Measurements from ENCODE around the gene BIN2.
A peak's percentile ranks its signal among the peaks of the same experiment; 100 is the strongest.

Gene BIN2

DNA sequence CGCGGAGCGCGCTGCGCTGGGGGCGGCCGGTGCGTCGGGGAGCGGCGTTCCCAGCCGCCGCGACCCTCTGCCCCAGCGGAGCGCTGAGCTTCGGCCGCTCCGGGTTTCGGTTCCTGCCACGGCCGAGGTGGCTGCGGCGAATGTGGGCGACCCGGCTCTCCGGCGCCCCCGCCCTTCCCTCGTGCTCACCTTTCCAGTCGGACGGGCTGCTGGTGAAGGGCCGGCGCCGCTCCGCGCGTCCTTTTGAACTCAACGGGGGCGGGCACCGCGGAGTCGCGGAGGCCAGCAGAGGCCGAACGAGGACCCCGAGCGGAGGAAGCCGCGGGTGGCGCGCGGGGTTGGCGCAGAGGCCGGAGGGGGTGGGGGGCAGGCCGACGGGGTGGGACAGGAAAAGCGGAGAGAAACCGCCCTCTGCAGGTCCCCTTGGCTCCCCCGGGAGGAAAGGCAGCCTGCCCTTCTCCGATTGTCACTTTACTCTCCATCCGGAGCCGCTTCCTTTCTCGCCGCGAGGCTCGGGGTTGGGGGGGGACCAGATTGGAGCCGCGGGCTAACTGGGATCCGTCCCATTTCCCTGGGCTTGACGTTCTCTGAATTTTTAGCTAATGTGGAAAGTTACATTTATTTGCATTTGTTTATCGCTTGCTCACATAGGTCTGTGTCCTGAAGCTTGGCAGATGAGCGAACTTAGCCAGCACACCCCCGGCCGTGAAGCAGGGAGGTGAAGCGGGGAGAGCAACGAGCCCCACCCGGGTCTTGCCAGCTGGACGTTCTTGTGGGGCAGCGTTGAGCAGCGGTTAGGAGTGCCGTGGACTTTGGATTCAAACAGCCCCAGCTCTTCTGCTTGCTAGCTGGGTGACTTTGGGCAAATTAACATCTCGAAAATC lies 53.7 kb downstream of the BIN2 start, which contains the start of gene SMAGP:
TSS of gene SMAGP (minus strand) at position 349 of the 884 bp plus-strand sequence. CDS start 1,137 bp downstream, outside the sequence.
- POLR2A ChIA-PET: interaction anchor here (1.2 to 1.5 kb wide), 2 partner anchors 32 to 71 kb away, joined by 3 read pairs; partner anchors contain the start of gene DAZAP2
- CTCF ChIA-PET: interaction anchor here (1.1 kb wide), 1 partner anchor 71 kb away, joined by 11 read pairs; no protein-coding TSS in a partner anchor
- TF ChIP-seq CTBP1 (IDR thresholded peaks at IDR 0.05; ENCODE audit: borderline replicate concordance) (no peak), FOXM1 (IDR thresholded peaks at IDR 0.05; ENCODE audit: borderline replicate concordance) (no peak), L3MBTL2 (conservative IDR thresholded peaks at IDR 0.05) (peak; percentile 40; the same call in 1 of the 2 replicates), SUZ12 (IDR thresholded peaks at IDR 0.05) (no peak)
- DNase-seq (ENCODE audit: extremely low spot score): peak; percentile 56

DNA sequence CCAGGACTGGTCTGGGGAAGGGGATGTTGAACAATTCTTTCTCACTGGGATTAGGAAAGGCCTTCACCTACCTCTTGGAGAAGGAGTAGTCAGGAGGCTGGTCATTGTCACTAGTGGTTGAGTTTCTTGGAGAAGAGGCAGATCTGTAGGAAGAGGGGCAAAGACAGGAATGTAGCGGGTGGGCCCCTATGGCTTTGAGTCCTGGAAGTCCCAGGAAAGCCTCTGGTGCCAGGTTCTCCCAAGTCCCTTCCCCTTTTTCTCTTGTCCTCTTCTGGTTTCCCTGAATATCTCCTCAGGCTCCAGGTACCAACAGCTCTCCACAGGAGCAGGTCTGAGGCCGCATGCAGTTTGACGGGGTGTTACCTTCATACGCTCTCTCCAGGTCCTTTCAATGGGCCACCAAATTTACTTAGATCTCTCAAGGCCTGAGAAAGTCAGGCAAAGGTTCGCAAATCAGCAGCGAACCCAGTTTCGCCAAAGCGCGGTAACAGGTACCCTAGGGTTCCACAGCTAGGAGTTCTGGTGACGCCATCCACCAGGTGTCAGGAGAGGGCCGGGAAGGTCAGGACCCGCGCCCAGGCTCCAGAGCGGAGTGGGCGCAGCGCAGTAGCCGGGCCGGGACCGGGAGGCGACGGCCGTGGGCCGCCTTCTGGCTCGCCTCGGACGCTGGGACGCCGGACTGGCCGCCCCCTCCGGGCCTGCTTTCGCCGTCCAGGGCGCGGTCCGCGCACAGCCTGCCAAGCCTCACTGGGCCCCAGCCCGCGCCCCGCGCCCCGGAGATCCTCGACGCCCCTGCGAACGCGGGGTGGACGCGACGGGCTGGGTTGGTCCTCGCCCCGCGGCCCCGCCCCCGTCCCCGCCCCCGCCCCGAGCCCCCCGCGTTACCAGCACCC lies 54.6 kb downstream of the BIN2 start:
- ChIA-PET POLR2A (interaction anchor here (1.2 to 1.5 kb wide), 2 partner anchors 31 to 72 kb away, joined by 3 read pairs; partner anchors contain the start of gene DAZAP2), CTCF (interaction anchor here (1.1 kb wide), 1 partner anchor 71 kb away, joined by 11 read pairs; no protein-coding TSS in a partner anchor)
- TF ChIP-seq CTBP1 (IDR thresholded peaks at IDR 0.05; ENCODE audit: borderline replicate concordance): no peak
- no peak for TF ChIP-seq ZNF384 (IDR thresholded peaks at IDR 0.05)
- no peak for TF ChIP-seq ELF4 (IDR thresholded peaks at IDR 0.05)
- TF ChIP-seq FOXM1 (IDR thresholded peaks at IDR 0.05; ENCODE audit: borderline replicate concordance): no peak
- TF ChIP-seq LEF1 (IDR thresholded peaks at IDR 0.05; ENCODE audit: borderline replicate concordance): no peak
- no peak for TF ChIP-seq TARDBP (IDR thresholded peaks at IDR 0.05)
- no peak for TF ChIP-seq L3MBTL2 (conservative IDR thresholded peaks at IDR 0.05)
- no peak for TF ChIP-seq FOXA1 (IDR thresholded peaks at IDR 0.05)
- TF ChIP-seq ARNT (IDR thresholded peaks at IDR 0.05): no peak
- no peak for TF ChIP-seq SP1 (IDR thresholded peaks at IDR 0.05)
- no peak for TF ChIP-seq FOXK2 (IDR thresholded peaks at IDR 0.05)
- peak; percentile 39 for DNase-seq (ENCODE audit: extremely low spot score)

DNA sequence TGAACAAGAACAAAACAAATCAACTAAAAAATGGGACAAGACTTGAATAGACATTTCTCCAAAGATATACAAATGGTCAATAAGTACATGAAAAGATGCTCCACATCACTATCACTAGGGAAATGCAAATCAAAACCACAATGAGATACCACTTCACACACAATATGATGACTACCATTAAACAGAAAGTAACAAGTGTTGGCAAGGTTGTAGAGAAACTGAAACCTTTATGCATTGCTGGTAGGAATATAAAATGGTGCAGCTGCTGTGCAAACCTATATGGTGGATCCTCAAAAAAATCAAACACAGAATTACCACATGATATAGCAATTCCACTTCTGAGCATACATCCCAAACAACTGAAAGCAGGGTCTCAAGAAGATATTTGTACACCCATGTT lies 59.0 kb downstream of the BIN2 start:
- no peak for DNase-seq (ENCODE audit: extremely low spot score)
- POLR2A ChIA-PET: no interaction called here
- CTCF ChIA-PET: no interaction called here
- TF ChIP-seq ELF4 (IDR thresholded peaks at IDR 0.05) (no peak), ARNT (IDR thresholded peaks at IDR 0.05) (no peak), LEF1 (IDR thresholded peaks at IDR 0.05; ENCODE audit: borderline replicate concordance) (no peak), FOXK2 (IDR thresholded peaks at IDR 0.05) (no peak), CTBP1 (IDR thresholded peaks at IDR 0.05; ENCODE audit: borderline replicate concordance) (no peak), FOXM1 (IDR thresholded peaks at IDR 0.05; ENCODE audit: borderline replicate concordance) (no peak), TARDBP (IDR thresholded peaks at IDR 0.05) (no peak), L3MBTL2 (conservative IDR thresholded peaks at IDR 0.05) (no peak), BHLHE40 (IDR thresholded peaks at IDR 0.05; ENCODE audit: borderline replicate concordance) (no peak), ZNF384 (IDR thresholded peaks at IDR 0.05) (no peak), SP1 (IDR thresholded peaks at IDR 0.05) (no peak), NFRKB (IDR thresholded peaks at IDR 0.05) (no peak), SUZ12 (IDR thresholded peaks at IDR 0.05) (no peak), FOXA1 (IDR thresholded peaks at IDR 0.05) (no peak), HDGF (IDR thresholded peaks at IDR 0.05; ENCODE audit: borderline replicate concordance) (no peak)
- TF ChIP-seq, protein P1, sequence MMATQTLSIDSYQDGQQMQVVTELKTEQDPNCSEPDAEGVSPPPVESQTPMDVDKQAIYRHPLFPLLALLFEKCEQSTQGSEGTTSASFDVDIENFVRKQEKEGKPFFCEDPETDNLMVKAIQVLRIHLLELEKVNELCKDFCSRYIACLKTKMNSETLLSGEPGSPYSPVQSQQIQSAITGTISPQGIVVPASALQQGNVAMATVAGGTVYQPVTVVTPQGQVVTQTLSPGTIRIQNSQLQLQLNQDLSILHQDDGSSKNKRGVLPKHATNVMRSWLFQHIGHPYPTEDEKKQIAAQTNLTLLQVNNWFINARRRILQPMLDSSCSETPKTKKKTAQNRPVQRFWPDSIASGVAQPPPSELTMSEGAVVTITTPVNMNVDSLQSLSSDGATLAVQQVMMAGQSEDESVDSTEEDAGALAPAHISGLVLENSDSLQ (IDR thresholded peaks at IDR 0.05): no peak

DNA sequence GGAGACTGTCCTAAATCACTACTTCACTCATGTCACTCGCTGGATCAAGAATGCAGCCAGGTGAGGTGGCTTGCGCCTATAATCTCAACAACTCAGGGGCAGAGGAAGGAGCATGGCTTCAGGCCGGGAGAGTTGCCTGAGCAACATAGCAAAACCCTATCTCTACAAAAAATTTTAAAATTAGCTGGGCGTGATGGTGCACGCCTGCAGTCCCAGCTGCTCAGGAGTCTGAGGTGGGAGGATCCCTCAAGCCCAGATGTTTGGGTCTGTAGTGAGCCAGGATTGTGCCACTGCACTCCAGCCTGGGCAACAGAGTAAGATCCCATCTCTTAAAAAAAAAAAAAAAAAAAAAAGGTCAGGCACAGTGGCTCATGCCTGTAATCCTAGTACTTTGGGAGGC lies 59.7 kb downstream of the BIN2 start:
- TF ChIP-seq NFRKB (IDR thresholded peaks at IDR 0.05) (no peak), TARDBP (IDR thresholded peaks at IDR 0.05) (no peak), FOXK2 (IDR thresholded peaks at IDR 0.05) (no peak), LEF1 (IDR thresholded peaks at IDR 0.05; ENCODE audit: borderline replicate concordance) (no peak), ZNF384 (IDR thresholded peaks at IDR 0.05) (no peak), L3MBTL2 (conservative IDR thresholded peaks at IDR 0.05) (no peak), FOXM1 (IDR thresholded peaks at IDR 0.05; ENCODE audit: borderline replicate concordance) (no peak), ARNT (IDR thresholded peaks at IDR 0.05) (no peak), ELF4 (IDR thresholded peaks at IDR 0.05) (no peak), SUZ12 (IDR thresholded peaks at IDR 0.05) (no peak), HDGF (IDR thresholded peaks at IDR 0.05; ENCODE audit: borderline replicate concordance) (no peak), CTBP1 (IDR thresholded peaks at IDR 0.05; ENCODE audit: borderline replicate concordance) (no peak), FOXA1 (IDR thresholded peaks at IDR 0.05) (no peak)
- TF ChIP-seq, protein P1 (IDR thresholded peaks at IDR 0.05): no peak
- no peak for DNase-seq (ENCODE audit: extremely low spot score)
- ChIA-PET POLR2A (interaction anchor here (0.7 kb wide), 1 partner anchor 215 kb away, joined by 3 read pairs; no protein-coding TSS in a partner anchor), CTCF (interaction anchor here (1.0 kb wide), 1 partner anchor 14 kb away, joined by 3 read pairs; no protein-coding TSS in a partner anchor)

DNA sequence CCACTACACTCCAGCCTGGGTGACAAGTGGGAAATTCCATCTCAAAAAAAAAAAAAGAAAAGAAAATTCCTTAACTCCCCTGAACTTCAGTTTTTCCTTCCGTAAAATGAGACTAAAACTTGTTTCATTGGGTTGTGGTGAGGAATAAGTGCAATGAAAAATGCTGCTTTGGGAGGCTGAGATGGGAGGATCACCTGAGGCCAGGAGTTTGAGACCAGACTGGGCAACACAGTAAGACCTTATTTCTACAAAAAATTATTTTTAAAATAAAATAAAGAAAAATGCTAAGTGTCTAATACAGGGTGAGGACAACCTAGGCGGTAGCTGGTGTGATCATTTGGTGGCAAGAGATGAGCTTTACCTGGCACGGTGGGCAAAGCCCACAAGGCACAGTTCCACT lies 60.6 kb downstream of the BIN2 start:
- ChIA-PET POLR2A (no interaction called here), CTCF (interaction anchor here (1.0 to 1.2 kb wide), 2 partner anchors 15 to 87 kb away, joined by 3 read pairs; no protein-coding TSS in a partner anchor)
- TF ChIP-seq NFRKB (IDR thresholded peaks at IDR 0.05) (no peak), ELF4 (IDR thresholded peaks at IDR 0.05) (no peak), ARNT (IDR thresholded peaks at IDR 0.05) (no peak)
- DNase-seq (ENCODE audit: extremely low spot score): no peak
